ENCODE data around the gene FUBP1. TPM values are rescaled to one million over a fixed set of nuclear protein-coding genes. Genes with fewer than 3 reads are reported as not detected.
"Not testable (repeated sequence)": the region's sequence is repeated elsewhere in the genome, so short reads cannot be mapped to it uniquely, and the experiment has no call there.

FUBP1 gene
- total RNA-seq, 1 experiment from 2014 or later: 260 TPM

DNA sequence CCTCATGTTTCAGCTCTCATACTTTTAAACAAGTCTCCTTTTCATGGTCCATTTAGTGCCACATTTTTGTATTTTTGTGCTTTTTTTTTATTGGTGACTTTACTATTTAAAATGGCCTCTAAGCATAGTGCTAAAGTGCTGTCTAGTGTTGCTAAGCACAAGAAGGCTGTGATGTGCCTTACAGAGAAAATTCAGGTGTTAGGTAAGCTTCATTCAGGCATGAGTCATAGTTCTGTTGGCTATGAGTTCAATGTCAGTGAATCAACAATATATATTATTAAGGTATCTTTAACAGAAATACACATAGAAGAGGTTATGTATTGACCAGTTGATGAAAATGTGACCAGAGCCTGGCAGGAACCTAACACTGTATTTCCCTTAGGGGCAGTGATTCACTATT, 12.8 kb upstream of the FUBP1 start:
- DNase-seq (ENCODE audit: low spot score): no peak
- in situ Hi-C loops (cut with HindIII; ENCODE audit: low sequenced_read_pairs): no loop called here

DNA sequence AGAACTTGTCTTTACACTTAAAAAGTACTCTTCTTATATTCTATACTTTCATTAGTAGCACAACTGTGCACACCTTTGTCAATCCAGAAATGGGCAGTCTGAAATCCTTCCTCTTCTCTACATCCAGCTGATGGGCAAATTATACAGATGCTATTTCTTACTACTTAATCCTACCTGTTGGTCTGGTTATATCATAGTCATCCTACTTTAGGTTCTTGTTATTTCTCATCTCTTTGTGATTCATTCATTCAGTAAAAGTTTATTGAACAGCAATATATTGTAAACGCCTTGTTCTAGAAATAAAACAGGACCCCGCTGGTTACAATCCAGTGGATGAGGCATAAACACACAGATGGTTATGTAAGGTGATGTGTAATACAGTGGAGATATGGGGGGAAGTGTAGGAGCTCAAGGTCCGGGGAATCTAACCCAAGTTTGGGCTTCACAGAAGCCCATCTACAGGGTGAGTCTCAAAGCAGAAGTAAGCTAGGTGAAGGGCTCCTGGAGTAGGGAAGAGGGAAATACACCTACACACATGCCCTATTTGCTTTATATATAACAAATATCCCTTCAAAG, 11.8 kb upstream of the FUBP1 start:
- in situ Hi-C loops (cut with HindIII; ENCODE audit: low sequenced_read_pairs): no loop called here
- DNase-seq (ENCODE audit: low spot score): no peak

DNA sequence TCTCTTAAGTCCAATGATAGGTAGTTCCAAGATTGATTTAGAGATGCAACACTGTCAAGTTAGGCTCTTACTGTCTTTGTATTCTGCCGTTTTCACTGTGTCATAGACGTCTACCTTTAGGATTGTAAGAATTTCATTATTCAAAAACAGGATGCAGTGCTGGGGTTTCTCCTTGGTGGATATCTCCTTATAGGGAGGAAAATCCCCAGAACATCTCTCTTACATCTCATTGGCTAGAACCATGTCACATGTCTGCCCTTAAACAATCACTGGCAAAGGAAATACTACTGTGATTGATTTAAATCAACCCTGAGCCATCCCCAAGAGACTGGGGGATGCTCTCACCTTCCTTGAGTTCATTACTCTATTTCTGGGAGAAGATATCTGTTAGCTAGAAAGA, 10.9 kb upstream of the FUBP1 start:
- DNase-seq (ENCODE audit: low spot score): no peak
- in situ Hi-C loops (cut with HindIII; ENCODE audit: low sequenced_read_pairs): no loop called here

DNA sequence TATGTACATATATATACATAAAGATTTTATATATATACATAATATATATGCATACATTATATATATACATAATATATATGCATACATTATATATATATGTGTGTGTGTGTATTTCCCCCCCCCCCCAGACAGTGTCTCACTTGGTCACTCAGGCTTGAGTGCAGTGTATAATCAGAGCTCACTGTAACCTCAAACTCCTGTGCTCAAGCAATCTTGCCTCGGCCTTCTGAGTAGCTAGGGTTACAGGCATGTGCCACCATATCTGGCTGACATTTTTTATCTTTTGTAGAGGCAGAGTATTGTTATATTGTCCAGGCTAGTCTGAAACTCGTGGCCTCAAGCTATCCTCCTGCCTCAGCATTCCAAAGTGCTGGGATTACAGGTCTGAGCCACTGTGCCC, 9.0 kb upstream of the FUBP1 start:
- no peak for DNase-seq (ENCODE audit: low spot score)
- in situ Hi-C loops (cut with HindIII; ENCODE audit: low sequenced_read_pairs): no loop called here

DNA sequence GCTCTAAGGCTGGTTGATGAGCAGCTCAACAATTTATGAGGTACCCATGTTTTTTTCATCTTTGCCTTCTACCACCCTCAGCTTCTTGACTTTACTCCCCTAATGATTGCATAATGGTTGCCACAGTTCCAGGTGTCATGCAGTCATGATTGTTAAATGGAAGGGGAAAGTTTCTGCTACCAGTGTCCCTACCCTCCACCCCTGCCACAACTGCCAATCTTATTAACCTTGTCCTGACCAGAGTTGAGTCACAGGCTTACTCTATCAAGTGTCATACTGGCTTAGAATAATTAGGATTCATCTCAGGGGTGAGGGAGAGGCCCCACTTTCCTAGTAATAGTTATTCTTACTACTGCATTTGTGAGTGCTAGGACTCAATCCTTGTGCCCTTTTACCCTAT, 7.9 kb upstream of the FUBP1 start:
- in situ Hi-C loops (cut with HindIII; ENCODE audit: low sequenced_read_pairs): no loop called here
- no peak for DNase-seq (ENCODE audit: low spot score)

DNA sequence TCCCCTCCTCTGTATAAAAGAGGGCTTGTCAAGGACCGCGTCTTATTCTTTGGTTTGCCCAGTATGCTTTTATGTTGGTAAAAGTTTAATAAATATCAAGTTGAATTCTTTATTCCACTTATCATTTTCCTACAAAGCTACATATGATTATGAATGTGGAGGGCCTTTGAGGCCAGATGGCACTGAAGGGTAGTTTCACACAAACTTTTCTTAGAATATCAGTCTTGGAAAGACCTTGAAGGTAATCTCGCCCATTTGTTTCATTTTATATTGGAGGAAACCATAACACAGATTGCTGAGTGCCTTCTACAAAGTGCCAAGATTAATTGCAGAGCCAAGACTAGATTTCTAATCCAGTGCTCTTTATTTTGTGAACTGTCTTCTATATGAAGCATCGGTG, 5.8 kb upstream of the FUBP1 start:
- DNase-seq (ENCODE audit: low spot score): no peak
- in situ Hi-C loops (cut with HindIII; ENCODE audit: low sequenced_read_pairs): no loop called here

DNA sequence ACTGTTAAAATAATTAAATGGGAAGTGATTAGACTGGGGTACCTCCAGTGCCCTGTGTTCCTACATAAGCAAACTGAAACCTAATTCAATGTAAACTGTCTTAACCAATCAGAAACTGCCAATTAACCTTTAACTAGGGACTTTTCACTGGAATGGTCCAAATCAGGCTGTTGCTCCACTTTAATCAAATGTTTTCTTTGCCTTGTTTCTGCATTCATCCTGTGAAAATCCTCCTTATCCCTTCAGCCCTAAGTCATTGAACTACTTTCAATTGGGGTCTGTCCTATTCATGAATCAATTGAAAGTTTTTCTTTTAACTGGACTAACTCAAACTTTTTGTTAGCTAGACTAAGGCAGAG, 5.1 kb upstream of the FUBP1 start:
- DNase-seq (ENCODE audit: low spot score): no peak
- in situ Hi-C loops (cut with HindIII; ENCODE audit: low sequenced_read_pairs): no loop called here

DNA sequence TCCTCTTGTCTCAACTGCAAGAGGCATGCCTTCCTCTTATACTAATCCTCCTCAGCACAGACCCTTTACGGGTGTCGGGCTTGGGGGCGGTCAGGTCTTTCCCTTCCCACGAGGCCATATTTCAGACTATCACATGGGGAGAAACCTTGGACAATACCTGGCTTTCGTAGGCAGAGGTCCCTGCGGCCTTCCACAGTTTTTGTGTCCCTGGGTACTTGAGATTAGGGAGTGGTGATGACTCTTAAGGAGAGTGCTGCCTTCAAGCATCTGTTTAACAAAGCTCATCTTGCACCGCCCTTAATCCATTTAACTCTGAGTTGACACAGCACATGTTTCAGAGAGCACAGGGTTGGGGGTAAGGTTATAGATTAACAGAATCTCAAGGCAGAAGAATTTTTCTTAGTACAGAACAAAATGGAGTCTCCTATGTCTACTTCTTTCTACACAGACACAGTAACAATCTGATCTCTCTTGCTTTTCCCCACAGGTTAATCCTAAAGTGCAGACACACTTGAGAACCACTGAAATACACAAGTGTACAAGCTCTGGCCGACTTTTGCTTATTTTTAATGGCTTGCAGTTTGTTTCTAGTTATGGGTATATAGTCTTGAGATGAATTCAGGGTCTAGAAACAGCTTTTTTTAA, 4.6 kb upstream of the FUBP1 start:
- DNase-seq (ENCODE audit: low spot score); in situ Hi-C loops (cut with HindIII; ENCODE audit: low sequenced_read_pairs): not testable (repeated sequence)

DNA sequence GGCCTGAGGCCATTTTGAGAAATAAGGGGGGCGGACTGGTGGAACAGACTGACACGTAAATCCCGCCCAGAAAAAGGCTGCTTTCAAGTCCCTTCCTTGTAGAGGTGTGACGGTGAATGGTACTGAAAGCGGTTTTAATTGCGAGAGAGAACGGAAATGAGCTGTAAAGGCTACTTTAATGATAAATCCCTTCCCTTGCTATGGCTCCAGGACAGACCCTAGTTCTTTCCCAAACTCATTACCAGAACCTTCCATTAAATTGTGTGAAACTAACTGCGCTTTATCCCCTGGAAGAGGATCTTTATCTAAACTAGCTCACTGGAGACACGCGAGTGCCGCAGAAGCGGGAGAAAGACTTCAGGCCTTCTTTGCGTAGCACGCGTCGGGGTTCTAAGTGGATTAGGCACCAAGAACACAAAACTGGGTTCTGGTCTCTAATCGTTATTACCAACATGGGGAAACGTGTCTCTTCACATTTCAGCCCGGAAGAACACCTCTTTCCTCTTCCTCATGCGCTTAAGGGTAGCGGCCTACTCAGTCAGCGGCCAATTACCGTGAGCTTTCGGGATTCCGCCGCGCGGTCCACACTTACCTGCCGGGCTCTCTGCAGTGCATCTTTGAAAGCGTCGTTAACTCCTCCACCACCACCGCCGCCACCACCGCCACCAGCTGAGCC, 441 bp downstream of the FUBP1 start:
- in situ Hi-C loops (cut with HindIII; ENCODE audit: low sequenced_read_pairs): no loop called here
- peak; percentile 79 for DNase-seq (ENCODE audit: low spot score)

DNA sequence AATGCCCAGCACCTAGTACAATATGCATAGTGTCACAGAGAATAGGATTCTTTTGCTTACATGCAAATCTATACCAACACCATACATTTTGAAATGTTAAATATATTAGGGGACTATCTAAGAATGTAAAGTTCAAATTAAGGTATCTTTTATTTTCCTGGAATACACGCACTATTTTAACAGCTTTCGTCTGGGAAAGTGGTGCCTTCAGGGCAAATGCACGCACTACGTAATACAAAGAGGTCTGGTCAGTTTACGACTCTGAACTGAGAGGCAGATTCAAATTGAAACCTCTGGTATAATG, 931 bp downstream of the FUBP1 start:
- in situ Hi-C loops (cut with HindIII; ENCODE audit: low sequenced_read_pairs): no loop called here
- no peak for DNase-seq (ENCODE audit: low spot score)

DNA sequence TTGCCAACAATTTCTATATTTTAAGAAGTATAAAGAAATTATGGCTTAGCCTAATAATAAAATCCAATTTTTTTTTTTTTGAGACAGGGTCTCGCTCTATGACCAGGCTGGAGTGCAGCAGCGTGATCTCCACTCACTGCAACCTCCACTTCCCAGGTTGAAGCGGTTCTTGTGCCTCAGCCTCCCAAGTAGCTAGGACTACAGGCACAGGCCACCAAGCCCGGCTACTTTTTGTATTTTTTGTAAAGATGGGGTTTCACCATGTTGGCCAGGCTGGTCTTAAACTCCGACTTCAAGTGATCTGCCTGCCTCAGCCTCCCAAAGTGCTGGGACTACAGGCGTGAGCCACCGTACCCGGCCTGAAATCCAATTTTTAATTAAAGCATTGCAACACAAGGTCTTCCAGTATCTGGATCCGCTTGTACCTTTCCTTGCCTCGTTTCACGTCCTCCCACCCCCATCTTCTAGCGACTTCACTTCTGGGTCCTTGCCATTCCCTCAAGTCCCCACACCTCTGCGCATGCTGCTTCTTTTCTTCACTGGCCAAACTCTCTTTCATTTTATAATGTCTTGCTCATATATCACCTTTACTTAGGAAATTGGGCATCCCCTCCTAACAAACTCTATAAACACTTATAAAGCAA, 2.3 kb downstream of the FUBP1 start:
- in situ Hi-C loops (cut with HindIII; ENCODE audit: low sequenced_read_pairs): no loop called here
- DNase-seq (ENCODE audit: low spot score): no peak

DNA sequence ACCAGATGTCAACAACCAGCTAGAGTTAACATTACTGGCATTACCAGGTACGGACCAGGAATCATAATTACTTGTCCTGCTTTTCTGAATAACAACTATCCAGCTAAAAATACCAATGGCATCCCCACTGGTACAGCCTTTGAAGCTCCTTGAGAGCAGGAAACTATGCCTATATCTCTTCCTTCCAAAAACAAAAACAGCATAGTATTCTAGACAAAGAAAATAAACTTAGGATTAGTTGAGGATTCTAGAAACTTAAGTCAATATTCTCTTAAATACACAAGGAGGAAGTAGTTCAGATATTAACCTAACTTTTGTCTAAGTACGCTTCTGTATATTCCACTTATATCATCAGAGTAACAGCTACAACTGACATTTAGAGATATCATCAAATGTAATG, 3.0 kb downstream of the FUBP1 start:
- no peak for DNase-seq (ENCODE audit: low spot score)
- in situ Hi-C loops (cut with HindIII; ENCODE audit: low sequenced_read_pairs): no loop called here

DNA sequence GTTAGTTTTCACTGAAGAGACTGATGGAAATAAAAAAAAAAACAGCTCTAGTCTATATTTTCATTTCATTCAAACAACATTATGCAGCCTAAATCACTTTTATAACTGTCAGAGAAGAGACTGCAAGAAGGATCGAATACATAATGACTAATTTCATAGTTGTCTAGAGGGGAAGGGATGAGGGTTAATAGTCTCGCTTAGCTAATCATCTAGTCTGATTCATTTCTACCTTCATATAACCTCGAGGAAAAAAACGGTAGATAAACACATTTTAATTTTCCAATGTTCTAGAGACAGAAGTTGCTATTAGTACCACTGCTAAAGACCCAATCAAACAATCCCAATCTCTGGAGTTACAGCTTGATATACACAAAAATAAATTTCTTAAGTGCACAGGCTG, 3.5 kb downstream of the FUBP1 start:
- in situ Hi-C loops (cut with HindIII; ENCODE audit: low sequenced_read_pairs): no loop called here

DNA sequence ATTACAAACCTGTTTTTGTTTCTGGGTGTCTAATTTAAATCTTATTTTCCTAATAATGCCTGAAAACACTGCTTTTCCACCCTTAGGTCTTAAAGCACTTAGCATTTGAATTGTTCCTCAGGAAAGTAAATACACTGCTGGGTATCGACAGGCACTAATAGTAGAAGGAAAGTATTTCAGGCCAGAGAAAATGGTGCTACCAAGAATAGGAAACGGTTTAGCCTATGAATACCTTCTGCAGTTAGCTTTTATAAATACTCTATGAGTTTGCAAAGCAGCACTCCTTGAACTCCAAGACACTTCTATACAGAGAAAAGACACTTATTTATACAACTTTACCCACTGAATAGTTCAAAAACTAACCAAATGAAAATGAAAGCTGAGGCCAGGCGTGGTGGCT, 6.8 kb downstream of the FUBP1 start:
- in situ Hi-C loops (cut with HindIII; ENCODE audit: low sequenced_read_pairs): no loop called here
- DNase-seq (ENCODE audit: low spot score): no peak

More for the DNA sequence above, 3.5 kb downstream of the FUBP1 start:
- DNase-seq (ENCODE audit: low spot score): no peak

DNA sequence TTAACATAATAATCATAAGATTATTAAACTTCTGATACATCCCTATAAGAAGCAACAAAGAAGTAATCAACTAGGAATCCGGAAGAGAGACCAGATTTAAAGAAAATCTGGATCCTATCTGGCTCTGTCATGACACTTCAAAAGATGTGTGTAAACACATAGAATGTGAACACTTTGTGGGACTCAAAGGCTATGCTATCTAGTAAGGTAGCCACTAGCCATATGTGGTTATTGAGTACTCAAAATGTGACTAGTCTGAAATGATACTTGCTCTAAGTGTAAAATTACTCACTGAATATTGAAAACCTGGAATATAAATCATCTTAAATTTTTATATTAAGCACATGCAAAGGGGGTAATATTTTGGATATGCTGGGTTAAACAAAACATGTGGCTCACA, 8.7 kb downstream of the FUBP1 start:
- no peak for DNase-seq (ENCODE audit: low spot score)
- in situ Hi-C loops (cut with HindIII; ENCODE audit: low sequenced_read_pairs): no loop called here

DNA sequence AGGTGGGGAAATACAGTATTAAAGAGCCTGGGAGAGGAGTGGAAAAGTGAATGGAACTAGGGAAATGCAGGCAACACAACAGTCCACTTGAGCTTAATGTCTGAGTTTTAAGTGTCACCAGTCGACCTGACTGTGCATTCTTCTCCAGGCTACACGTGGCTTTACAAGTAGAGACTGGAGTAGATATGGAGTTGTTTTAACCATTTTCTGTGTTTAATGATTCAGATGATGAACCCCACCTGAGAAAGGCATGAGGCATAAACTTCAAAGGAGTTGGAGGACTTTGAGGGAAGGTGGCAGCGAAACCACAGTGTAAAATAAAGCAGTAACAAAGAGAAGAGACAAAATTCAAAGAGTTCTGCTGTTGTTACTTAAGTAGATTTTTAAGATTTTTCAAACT, 12.6 kb downstream of the FUBP1 start:
- in situ Hi-C loops (cut with HindIII; ENCODE audit: low sequenced_read_pairs): no loop called here
- DNase-seq (ENCODE audit: low spot score): no peak

DNA sequence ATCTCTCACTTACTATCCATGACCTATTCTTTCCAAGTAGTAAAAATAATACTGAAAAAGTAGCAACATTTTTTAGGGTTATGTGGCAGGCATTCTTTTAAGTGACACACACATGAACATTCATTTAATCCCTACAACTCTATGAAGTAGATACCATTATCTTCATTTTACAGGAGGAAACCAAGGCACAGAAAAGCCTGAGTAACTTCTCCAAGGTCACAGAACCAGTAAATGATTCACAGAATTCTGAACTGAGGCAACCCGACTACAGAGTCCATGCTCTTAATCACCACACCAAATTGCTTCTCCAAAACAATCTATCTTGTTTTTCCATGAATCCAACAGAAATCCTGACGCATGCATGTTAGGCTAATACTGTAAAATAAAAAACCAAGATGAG, 17.5 kb downstream of the FUBP1 start:
- DNase-seq (ENCODE audit: low spot score): no peak
- in situ Hi-C loops (cut with HindIII; ENCODE audit: low sequenced_read_pairs): no loop called here

DNA sequence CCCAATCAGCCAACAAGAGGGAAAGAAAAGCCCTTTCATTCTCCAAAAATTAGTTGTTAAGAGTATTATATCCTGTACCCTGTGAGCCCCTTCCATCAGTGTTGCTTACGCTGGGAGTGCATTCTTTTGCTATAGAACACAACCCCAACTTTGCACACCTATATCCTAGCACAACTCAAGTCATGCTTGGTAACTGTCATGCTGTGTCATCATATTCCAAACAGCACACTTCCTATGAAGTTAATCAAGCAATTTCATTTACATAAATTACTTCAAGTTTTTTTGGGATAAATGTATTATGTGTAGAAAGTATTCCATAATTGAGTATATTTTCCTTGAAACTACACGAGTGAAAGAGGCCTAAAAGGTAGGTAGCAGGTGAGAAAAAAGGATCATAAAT, 20.0 kb downstream of the FUBP1 start:
- DNase-seq (ENCODE audit: low spot score): no peak
- in situ Hi-C loops (cut with HindIII; ENCODE audit: low sequenced_read_pairs): no loop called here

DNA sequence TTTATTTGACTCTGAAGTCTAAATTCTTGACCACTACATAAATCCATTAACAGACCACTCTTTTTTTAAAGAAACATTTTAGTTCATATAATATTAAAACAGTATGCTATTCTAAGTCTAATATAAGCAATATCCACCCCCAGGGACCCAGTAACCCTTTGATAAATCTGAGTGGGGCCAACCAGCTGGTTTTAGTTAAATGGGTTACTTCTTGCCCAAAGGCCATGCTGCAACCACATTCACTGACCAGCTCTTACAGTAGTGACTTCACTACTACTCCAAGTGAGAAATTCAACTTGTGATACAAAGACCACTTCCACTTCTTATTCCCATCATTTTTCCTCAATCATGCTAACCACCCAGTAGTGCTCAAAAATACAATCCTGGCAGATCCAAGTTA, 20.5 kb downstream of the FUBP1 start:
- in situ Hi-C loops (cut with HindIII; ENCODE audit: low sequenced_read_pairs): no loop called here

DNA sequence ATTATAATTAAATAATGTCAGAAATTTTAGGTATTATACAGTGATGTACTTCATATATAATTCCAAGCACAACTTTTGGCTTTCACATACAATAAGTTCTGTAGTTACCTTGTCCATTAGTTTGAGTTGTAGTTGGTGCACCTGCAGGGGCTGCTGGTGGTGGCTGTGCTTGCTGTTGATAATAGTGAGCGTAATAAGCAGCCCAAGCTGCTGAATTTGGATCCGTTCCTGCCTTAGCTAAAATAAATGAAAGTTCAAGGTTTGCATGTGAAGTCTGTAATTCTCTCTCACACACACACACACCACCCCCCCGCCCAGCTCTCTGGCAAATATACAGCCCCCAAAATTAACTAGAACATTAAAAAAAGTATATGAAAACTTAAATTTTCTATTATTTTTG, 22.4 kb downstream of the FUBP1 start:
- DNase-seq (ENCODE audit: low spot score): no peak
- in situ Hi-C loops (cut with HindIII; ENCODE audit: low sequenced_read_pairs): no loop called here

More for the DNA sequence above, 20.5 kb downstream of the FUBP1 start:
- DNase-seq (ENCODE audit: low spot score): no peak

DNA sequence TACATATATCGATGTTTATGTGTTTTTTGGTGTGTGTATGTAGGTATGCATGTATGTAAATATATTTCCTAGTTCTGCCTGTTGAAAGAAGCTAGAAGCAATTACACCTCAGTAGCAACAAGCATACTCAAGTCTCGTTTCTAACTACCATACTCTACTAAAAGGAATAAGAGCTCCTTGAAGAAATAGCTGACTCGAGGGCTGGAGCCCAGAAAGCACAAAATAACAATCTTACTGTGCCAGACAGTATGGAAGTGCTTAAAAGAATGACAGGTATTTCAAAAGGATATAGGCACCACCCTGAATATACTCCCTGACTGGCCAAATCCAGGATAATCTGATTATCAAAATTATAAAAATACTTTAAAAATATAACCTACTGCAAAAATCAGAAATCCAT, 23.2 kb downstream of the FUBP1 start:
- in situ Hi-C loops (cut with HindIII; ENCODE audit: low sequenced_read_pairs): no loop called here
- no peak for DNase-seq (ENCODE audit: low spot score)
